ENCODE data around the gene B3GALT6. TPM values are rescaled to one million over a fixed set of nuclear protein-coding genes. Genes with fewer than 3 reads are reported as not detected.

The B3GALT6 gene
- total RNA-seq, 1 experiment from 2014 or later, result 27.1 TPM

- no peak overlapping the region for H3K4me2 ChIP-seq (ENCODE audit: insufficient read depth, insufficient read length, low read length)
- H3K14ac ChIP-seq (ENCODE audit: insufficient read depth, low read length), result no peak overlapping the region
- H3K56ac ChIP-seq (ENCODE audit: insufficient read length, low read depth, low read length), result no peak overlapping the region
- no peak overlapping the region for H2BK15ac ChIP-seq (ENCODE audit: low read depth, low read length)
- no peaks in the 10 kb centered on the region for H3K79me1 ChIP-seq (ENCODE audit: insufficient read depth, low read depth, low read length, poor library complexity, severe bottlenecking)
- no peaks in the 10 kb centered on the region for H3K4me1 ChIP-seq (ENCODE audit: insufficient read depth, low read length)
- no peak overlapping the region for H4K8ac ChIP-seq (replicated peaks; ENCODE audit: insufficient read length, low read depth, low read length)
- H3K4me3 Mint-ChIP-seq, result no peak overlapping the region
- H3K23ac ChIP-seq (ENCODE audit: insufficient read length, low read depth, low read length), result no peak overlapping the region
- no peak overlapping the region for H2BK120ac ChIP-seq (ENCODE audit: low read depth, low read length, poor library complexity, severe bottlenecking)
- no peaks in the 10 kb centered on the region for H4K20me1 ChIP-seq (ENCODE audit: control insufficient read depth, insufficient read depth, insufficient read length)
- no peak overlapping the region for H2AK5ac ChIP-seq (ENCODE audit: insufficient read length, low read length)
- H3K27ac Mint-ChIP-seq, result no peak overlapping the region
- H3K27me3 ChIP-seq (ENCODE audit: insufficient read depth, low read length), result no peaks in the 10 kb centered on the region
- H3K9me3 Mint-ChIP-seq, result no peaks in the 10 kb centered on the region; a peak in 1 of 5 replicates
- H3K18ac ChIP-seq (ENCODE audit: insufficient read length, low read depth, low read length), result no peak overlapping the region
- no peak overlapping the region for H4K91ac ChIP-seq (ENCODE audit: insufficient read length, low read depth, low read length)
- DNase-seq, result no peak
- TF ChIP-seq, protein P1, sequence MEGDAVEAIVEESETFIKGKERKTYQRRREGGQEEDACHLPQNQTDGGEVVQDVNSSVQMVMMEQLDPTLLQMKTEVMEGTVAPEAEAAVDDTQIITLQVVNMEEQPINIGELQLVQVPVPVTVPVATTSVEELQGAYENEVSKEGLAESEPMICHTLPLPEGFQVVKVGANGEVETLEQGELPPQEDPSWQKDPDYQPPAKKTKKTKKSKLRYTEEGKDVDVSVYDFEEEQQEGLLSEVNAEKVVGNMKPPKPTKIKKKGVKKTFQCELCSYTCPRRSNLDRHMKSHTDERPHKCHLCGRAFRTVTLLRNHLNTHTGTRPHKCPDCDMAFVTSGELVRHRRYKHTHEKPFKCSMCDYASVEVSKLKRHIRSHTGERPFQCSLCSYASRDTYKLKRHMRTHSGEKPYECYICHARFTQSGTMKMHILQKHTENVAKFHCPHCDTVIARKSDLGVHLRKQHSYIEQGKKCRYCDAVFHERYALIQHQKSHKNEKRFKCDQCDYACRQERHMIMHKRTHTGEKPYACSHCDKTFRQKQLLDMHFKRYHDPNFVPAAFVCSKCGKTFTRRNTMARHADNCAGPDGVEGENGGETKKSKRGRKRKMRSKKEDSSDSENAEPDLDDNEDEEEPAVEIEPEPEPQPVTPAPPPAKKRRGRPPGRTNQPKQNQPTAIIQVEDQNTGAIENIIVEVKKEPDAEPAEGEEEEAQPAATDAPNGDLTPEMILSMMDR (conservative IDR thresholded peaks at IDR 0.05), result no peak
- no peak overlapping the region for H3T11ph ChIP-seq (ENCODE audit: low read length)
- no peaks in the 10 kb centered on the region for H3K23me2 ChIP-seq (ENCODE audit: insufficient read length, low read depth, low read length, poor library complexity, severe bottlenecking)
- H3K36me3 Mint-ChIP-seq (ENCODE audit: insufficient read depth in 1 of 3, low read depth in 3 of 3), result peaks cover 10 to 28% (median 22%) of the 10 kb centered on the region in 3 experiments; a peak in 6 of 7 replicates
- WGBS (ENCODE audit: extremely low coverage, insufficient read length, low lambda C conversion rate), result no CpG with 5 or more reads among the region's 21 CpGs
- H3K9ac ChIP-seq (ENCODE audit: extremely low read depth, insufficient read length, low read length), result no peak overlapping the region
- H3K27ac ChIP-seq (ENCODE audit: insufficient read length, low read depth, low read length), result no peak overlapping the region
- no peak overlapping the region for H2BK5ac ChIP-seq (ENCODE audit: insufficient read length, low read length)
- H2BK20ac ChIP-seq (ENCODE audit: low read depth, low read length, poor library complexity, severe bottlenecking), result no peak overlapping the region
- H2AFZ ChIP-seq (ENCODE audit: low read length), result no peak overlapping the region
- H4K5ac ChIP-seq (ENCODE audit: insufficient read length, low read depth, low read length), result no peak overlapping the region
- H2BK12ac ChIP-seq (ENCODE audit: insufficient read length, low read depth, low read length), result no peak overlapping the region
- H3K27me3 Mint-ChIP-seq (ENCODE audit: low read depth), result no peaks in the 10 kb centered on the region; the same call in 1 of the 2 replicates
- H3K79me2 ChIP-seq (ENCODE audit: insufficient read depth, low read length), result no peaks in the 10 kb centered on the region
- H3K9me3 ChIP-seq (ENCODE audit: control insufficient read depth, low read depth, low read length), result no peaks in the 10 kb centered on the region
- peaks cover 0 to 4% of the 10 kb centered on the region in 2 experiments; a peak in 1 of 4 replicates for H3K4me1 Mint-ChIP-seq
- no peak overlapping the region for H3K4ac ChIP-seq (ENCODE audit: low read depth, low read length)
Measured at GRCh38 chr1:1215881-1216605, 16.0 kb upstream of the B3GALT6 start.

Data from H9 (cell line).